ENCODE measurements around the gene NFKBIA. TPM values are rescaled to one million over a fixed set of nuclear protein-coding genes. Genes with fewer than 3 reads are reported as not detected.
"Not testable (repeated sequence)": the region's sequence is repeated elsewhere in the genome, so short reads cannot be mapped to it uniquely, and the experiment has no call there.

Gene NFKBIA
- total and polyA plus RNA-seq, 2 of the 8 experiments (the other 6 are each of a cell fraction or from before 2014, with no cell fraction given): 25.9 to 49.7 TPM

- FAIRE-seq; H2AFZ ChIP-seq (ENCODE audit: low read length); H3K4ac ChIP-seq (replicated peaks; ENCODE audit: insufficient read length, low read depth, low read length); H3K27me3 ChIP-seq (replicated peaks in 1 of 4; ENCODE audit: control insufficient read depth in 3 of 4, extremely low read depth in 1 of 4, insufficient read depth in 3 of 4, low read length in 3 of 4); H3K27ac ChIP-seq (ENCODE audit: low read depth, low read length); H3K4me3 ChIP-seq (ENCODE audit: extremely low read depth in 1 of 4, insufficient read depth in 2 of 4, low read depth in 3 of 4, low read length in 4 of 4); H3K14ac ChIP-seq (ENCODE audit: insufficient read length); H3K79me2 ChIP-seq (ENCODE audit: control insufficient read depth in 1 of 2, insufficient read depth in 2 of 2, low read length in 2 of 2); H2BK120ac ChIP-seq (replicated peaks; ENCODE audit: low read depth, low read length); H3K56ac ChIP-seq (replicated peaks; ENCODE audit: insufficient read length, low read depth, low read length); H3K18ac ChIP-seq (ENCODE audit: extremely low read depth, low read length); H4K20me1 ChIP-seq (replicated peaks in 1 of 2; ENCODE audit: control insufficient read depth in 1 of 2, insufficient read depth in 2 of 2, low read length in 2 of 2); H3K4me1 ChIP-seq (replicated peaks in 1 of 4; ENCODE audit: control insufficient read depth in 3 of 4, insufficient read depth in 4 of 4, low read length in 3 of 4); H2BK20ac ChIP-seq (ENCODE audit: low read length); H3K9ac ChIP-seq (replicated peaks in 1 of 4; ENCODE audit: extremely low read depth in 1 of 4, low read depth in 3 of 4, low read length in 3 of 4); H3K36me3 ChIP-seq (ENCODE audit: control insufficient read depth in 2 of 4, insufficient read depth in 4 of 4, low read length in 3 of 4); POLR2A ChIA-PET (ENCODE audit: partially characterized antibody); H4K8ac ChIP-seq (ENCODE audit: extremely low read depth, insufficient read depth, low read length); H4K91ac ChIP-seq (replicated peaks; ENCODE audit: insufficient read length, low read length); H3K4me2 ChIP-seq (ENCODE audit: insufficient read depth in 1 of 2, low read depth in 2 of 2, low read length in 2 of 2); H3K23me2 ChIP-seq (ENCODE audit: low read depth, low read length); H3K9me3 ChIP-seq (ENCODE audit: insufficient read depth in 2 of 2, low read depth in 1 of 2, low read length in 1 of 2); H2BK12ac ChIP-seq (ENCODE audit: low read depth, low read length); H2BK15ac ChIP-seq (ENCODE audit: low read length); H3K79me1 ChIP-seq (ENCODE audit: low read depth, low read length); H2BK5ac ChIP-seq (ENCODE audit: low read depth, low read length); H3K23ac ChIP-seq (ENCODE audit: insufficient read length); H2AK5ac ChIP-seq (ENCODE audit: low read depth, low read length); H4K5ac ChIP-seq (ENCODE audit: insufficient read length, low read depth, low read length); DNase-seq (ENCODE audit: low read depth in 1 of 2, low spot score in 2 of 2): not testable (repeated sequence)
- CTCF ChIA-PET (ENCODE audit: partially characterized antibody): interaction anchor here (0.7 kb wide), 1 partner anchor 102 kb away, joined by 3 read pairs; no protein-coding TSS in a partner anchor
- 96% methylated on average over 11 of the region's 11 CpGs; no CpG with 5 or more reads in 1 of the 2 experiments for whole genome bisulfite sequencing, 2 experiments (ENCODE audit: extremely low coverage in 1 of 2, insufficient coverage in 1 of 2, insufficient read length in 1 of 2, insufficient replicate concordance in 2 of 2, low coverage in 1 of 2, low lambda C conversion rate in 2 of 2, missing lambda C conversion rate in 1 of 2)
Observed at GRCh38 chr14:35373208-35373607, 31.3 kb downstream of the NFKBIA start.

Data from H1 (cell line).